GM19035 (cell line): ENCODE measurements around the gene FNBP1.
"Not testable (repeated sequence)": the region's sequence is repeated elsewhere in the genome, so short reads cannot be mapped to it uniquely, and the experiment has no call there.

Source experiments
- ATAC-seq: cut with Tn5 transposase; IDR thresholded peaks from one replicate; pipeline ENCODE4 v1.9.1; 2021; ENCODE audit not compliant: unreplicated experiment

Gene FNBP1

DNA sequence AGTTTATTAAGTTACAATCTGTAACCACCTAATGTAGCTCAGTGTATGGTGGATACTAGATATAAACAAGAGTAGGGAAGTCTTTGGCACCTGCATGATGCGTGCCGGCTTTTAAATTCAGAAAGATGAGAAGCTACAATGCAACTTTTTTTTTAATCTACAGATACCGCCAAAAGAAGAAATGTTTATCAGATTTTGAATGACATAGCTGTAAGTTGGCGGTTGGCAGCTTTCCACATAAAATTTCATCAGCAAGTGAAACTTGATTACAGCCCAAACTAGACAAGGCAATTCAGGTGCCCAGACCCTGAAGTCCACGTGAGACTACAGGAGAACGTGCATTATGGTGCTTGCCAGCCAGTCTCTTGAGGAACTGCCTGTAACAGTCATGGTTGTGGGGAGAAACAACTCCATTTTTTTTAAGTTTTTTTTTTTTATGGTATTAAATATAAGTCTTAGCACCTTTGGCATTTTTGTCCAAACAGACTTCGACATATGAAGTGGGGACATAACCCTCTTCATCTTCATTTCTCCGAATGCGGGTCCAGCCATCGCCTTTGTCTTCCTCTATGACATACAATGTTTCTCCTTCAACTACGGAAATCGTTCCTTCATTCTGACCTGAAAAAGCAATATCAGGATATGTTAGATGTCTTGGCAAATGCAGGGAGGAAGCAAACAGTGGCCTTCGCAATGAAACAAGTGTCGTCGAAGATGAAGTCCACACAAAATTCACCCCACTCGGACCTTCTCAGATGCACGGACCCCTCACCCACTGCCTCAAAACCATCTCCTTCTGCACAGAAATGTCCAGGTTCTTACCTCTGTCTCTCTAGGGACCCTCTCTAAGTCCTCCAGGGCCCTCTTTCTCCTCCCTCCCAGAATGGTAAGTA lies 147.4 kb downstream of the FNBP1 start:
- no peak for ATAC-seq

DNA sequence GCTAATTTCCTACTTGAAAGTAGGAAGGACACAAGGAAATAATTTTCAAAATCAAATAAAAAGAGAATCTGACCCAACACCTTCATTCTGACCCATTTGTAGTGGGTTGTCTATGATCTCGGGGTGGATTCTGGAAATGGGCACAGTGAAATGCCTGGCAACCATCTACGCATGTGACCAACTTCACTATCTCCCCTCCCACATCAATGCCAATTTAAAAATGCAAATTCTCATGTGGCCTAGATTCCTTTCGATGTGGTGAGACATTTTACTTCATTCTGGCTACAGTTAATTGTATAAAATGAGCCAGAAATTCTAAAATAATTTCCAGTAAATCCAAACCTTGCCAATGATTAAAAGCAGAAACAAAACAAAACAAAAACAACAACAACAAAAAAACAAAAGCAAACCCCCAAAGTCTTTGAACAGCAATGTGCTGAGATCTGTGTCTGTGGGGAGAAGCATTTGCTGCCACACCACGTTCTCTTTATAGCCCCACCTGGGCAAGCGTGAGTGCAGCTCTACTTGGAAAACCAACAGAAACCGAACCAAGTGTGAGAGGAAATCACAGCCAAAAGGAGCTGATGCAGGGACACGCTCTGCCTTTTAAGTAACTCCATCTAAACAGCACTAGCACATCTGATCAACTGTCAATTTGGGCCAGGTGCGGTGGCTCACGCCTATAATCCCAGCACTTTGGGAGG lies 148.7 kb downstream of the FNBP1 start:
- no peak for ATAC-seq

DNA sequence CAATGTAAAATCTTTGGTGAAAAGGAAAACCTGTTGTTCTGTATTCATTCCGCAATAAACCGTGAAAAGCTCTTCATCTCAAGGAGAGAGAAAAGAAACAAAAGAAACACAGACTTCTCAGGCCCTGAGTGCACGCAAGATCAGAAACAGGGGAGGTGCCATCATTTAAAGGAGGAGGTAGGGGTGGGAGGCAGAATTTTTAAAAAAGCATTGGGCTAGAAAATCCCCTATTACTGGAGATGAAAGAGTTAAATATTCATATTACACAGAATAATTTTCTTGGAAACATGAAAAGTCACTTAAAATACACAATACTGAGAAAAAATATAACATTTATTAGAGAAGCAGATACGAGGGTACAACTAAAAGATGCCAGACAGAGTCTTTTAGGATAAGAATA lies 151.4 kb downstream of the FNBP1 start:
- ATAC-seq, result no peak

DNA sequence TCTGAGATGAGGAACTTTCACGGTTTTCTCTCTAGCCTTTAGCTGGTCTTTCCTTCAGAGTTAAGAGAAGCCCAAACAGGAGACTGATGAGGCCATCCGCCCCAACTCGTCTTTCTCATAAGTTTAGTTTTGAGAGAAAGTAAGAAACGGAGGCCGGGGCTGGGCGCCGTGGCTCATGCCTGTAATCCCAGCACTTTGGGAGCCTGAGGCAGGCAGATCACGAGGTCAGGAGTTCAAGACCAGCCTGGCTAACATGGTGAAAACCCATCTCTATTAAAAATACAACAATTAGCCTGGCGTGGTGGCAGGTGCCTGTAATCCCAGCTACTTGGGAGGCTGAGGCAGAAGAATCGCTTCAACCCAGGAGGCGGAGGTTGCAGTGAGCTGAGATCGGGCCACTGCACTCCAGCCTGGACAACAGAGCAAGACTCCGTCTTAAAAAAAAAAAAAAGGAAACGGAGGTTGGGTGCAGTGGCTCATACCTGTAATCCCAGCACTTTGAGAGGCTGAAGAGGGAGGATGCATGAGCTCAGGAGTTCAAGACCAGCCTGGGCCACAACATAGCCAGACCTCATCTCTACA lies 152.2 kb downstream of the FNBP1 start:
- not testable (repeated sequence) for ATAC-seq

DNA sequence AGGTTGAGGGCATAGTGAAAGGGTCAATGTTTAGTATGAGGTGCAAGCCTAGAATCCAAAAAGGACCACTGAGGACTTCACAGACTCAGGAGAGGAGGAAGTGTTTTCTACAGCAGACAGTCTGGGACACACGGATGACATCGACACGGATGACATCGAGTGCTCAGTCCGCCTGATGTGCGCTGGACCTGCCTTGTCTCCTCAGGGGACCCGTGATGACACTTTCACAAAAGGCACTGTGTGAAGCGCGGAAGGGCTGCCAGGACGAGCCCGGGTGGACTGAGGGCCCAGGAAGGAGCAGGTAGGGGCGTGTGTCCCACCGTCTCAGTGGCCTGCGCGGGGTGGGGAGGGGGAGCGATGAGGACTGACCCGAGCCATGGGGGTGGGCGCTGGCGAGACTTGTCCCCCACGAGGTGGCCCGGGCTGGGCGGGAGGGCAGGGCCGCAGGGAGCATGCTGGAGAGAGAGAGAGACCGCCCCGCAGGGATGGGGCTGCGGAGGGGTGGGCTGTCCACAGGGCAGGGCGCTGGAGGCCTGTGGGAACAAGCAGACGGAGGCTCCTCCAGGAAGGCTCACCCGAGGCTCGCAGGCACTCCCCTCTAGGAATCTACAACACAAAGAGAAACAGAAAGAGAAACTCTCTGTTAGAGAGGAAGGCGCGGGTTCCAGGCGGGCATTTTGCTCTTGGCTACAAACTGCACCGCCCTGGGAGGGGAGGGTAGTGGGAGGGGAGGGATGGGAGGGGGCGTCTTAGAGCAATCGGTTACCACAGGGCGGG lies 152.9 kb downstream of the FNBP1 start:
- ATAC-seq, result no peak

DNA sequence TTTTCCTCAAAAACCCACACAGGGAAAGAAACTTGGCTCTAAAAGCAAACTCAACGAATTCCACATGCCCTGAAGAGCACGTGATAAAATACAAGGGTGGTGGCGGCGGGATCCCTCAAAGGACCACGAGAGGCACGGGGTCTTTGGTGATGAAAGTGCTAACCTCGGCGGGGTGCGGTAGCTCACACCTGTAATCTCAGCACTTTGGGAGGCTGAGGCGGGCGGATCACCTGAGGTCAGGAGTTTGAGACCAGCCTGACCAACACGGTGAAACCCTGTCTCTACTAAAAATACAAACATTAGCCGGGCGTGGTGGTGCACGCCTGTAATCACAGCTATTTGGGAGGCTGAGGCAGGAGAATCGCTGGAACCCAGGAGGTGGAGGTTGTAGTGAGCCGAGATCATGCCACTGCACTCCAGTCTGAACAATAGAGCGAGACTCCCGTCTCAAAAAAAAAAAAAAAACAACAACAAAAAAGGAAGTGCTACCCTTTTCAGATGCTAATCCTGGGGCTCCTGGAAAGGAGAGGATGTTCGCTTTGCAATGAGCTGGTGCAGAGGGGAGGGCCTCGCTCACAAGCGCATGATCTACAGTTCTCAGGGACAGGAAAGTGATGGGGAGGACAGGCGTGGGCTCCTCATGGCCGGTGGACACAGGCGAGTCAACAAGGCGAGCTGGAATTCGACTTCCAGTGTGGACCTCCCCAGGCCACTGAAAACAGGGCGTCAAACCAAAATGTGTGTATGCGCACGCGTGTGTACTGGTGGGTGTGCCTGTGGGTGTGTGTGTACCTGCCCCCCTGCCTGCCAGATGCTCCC lies 153.7 kb downstream of the FNBP1 start:
- no peak for ATAC-seq

DNA sequence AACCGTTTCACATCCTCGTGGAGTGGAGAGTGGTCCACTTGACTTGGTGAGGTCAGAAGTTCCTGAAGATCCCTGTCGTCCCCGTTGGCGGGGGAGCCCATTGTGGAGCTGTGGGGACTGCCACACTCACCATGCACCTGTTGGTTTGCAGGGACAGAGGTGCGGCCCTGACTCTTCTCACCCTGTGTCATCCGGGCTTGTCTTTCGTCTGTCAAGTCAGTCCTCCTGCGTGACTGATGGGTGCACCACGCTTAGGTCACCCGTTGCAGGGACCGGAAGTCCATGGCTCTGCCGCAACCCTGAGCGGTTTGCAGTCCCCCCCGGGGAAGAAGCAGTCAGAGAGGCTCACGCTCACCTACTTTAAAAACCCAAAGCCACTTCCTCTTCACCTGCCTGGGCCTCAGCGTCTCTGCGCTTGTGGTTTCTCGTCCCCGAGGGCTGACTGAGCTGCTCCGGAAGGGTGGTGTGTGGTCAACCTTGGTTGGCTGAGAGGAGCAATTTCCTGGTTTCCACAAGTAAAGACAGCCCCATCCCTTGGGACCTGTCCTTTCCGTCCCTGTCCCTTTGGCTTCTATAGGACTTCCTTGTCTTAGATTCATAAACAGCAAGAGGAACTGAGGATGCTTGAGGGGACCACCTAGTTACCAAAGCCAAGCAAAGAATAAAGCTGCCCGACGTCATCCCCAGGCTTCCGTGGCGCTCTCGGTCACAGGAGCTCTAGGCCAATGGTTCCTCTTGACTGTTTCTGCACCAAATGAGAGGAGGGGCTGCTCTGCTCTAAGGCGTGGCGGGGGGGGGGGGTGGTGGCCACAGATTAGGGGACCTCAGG lies 154.5 kb downstream of the FNBP1 start:
- peak; percentile 54 for ATAC-seq

- ATAC-seq, result no peak
Measured at GRCh38 chr9:129887334-129888292, 155.4 kb downstream of the FNBP1 start.

DNA sequence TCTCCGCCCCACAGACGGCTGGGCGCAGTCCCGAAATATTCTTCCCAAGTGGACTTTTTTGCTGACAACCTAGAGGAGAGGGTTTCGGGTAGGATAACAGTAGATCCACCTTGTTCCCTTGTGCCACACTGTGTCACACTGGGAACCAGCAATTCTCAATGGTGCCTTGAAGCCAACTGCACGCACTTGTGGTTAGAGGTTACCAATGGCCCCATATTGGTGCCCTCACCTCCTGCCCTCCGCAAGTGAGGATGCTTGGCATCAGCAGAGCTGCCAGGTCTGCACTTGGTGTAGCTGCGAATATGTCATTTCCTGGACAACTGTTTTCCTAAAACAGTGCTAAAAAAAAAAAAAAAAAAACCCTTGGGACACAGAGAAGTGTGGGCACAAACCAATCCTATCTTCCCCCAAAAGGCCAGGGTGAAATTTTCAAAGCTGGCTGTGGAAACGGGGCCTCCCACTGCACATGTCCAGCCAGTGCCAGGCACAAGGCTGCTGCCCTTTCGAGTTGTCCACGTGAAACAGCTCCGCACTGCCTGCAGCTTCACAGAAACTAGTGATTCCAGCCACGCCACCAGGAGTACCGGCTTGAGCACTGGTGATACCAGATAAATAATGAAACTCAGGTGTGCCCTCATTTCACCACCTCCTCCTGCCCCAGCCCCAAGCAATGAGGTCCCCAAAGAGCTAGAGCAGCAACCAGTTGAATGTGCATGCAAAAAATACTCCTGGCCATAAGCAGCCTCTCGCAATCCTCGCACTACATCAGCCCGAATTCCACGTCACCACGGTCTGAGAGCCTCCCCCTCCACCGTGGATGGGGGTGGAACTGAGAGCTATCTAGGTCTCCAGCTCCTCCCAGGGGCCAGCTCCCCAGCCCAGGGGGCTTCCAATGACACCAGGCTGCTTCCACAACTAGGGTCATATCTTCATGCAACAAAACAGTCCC lies 156.5 kb downstream of the FNBP1 start:
- no peak for ATAC-seq

DNA sequence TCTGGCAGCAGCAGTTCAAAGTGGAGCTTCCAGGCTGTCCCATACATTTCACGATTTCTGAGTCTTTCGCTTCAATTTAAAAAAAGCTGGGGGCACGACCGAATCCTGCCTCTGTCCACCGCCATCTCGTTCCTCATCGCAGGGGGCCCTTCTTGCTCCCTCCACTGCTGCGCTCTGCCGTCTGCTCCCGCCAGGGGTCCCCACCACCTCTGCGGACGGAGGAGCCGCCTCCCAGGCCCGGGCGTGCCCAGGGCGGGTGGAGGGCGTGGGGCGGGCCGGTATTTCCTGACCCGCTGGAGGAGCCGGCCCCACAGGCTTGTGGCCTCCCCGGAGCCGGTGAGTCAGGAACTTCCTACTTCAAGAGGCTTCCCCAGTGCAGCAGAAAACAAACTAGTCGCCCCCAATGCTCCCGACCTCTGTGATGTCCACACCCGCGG lies 157.3 kb downstream of the FNBP1 start:
- peak; percentile 32 for ATAC-seq

DNA sequence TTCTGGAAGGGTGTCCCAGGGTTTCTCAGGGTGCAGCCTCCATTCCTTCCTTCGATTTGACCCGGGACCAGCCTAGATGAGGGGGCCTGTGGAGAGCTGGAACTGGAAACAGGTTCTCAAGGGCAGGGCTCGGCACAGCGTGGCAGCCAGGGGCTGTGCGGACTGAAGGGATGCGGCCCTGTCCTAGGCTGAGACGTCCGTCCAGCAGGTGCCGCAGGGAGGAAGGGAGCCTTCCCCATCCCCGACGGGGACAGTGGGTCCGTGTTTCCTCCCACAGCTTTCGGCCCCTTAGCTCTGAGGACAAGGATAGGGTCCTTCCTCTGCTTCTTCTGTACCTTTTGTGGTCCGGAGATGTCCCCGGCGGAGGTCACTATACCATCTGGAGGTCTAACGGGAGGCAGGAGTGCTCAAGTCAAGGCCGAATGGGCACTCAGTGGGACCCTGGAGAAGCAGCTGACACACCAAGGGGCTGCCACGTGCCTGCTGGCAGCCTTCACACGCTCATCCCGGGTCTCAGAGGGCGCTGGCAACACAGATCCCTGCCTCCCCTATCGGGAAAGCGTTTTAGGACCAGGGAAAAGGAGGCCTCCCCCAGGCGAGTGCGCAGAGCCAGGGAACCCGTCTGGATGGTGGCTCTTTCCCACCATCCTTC lies 157.8 kb downstream of the FNBP1 start:
- no peak for ATAC-seq

DNA sequence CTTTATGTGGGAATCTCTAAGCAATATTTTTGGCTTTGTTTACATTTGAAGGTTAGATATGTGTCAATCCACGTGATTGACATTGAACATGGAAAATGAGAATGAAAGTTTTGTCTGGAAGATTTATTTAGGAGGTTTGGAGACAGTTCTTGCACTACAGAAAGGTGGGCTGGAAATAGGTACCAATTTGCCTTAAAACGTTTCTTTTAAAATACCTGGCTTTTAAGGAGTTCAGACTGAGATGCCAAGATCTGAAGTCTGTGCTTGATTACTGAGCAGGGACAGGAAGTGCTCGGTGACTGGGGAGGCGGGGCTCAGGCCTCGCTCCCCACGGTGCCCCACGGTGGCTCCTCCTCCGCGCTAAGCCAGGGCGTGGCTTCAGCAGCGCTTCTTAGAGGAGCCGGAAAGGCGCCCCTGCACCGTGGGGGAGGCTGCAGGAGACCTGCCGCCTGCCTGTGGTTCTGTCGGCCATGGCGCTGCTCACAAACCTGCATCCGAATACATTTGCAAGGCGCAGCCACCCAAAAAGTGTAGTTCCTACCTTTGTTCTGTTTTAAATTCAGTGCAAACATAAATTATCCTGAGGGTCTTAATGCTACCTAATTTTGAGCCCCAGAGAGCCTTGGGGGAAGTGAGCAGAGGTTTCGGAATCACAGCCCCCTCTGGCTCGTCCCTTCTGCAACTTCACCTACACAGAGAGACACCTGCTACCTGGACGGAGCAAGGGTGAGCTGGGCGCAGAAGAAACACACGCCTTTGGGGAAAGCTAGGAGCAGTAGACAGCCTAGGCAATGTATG lies 158.6 kb downstream of the FNBP1 start:
- peak; percentile 35 for ATAC-seq

DNA sequence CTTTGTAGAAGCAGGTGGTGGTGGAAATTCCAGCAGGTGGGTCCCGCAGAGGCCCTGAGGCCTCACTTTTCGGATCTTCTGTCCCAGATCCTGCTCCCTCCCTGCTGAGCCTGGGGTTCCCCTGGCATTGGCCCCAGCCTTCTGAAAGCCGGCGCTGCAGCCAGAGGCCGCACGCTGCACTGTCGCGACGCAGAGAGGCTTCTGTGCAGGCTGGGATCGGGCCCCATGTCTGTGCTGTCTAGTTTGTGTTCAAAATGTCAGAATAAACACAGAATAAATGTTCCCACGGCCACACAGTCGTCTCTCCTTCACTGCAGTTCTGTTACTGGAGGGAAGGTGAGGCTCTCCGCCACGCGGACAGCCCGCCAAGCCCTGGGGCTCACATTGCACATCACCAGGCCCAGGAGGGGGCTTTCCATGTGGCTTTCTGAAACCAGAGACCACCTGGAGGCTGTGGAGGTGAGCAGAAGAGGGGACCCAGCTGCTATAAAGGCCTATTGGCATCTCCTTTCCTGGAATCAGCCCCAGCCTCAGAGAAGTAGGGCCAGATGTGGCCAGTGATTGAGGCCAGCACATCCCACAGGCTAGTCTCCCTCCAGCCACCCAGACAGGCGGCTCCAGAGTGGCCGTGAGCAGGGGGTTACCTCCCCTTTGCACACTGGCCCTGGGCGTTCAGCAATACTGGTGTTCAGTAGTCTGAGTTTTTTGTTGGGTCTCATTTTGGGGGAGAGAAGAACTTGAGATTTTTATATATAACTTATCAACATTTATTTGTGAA lies 161.3 kb downstream of the FNBP1 start:
- no peak for ATAC-seq

DNA sequence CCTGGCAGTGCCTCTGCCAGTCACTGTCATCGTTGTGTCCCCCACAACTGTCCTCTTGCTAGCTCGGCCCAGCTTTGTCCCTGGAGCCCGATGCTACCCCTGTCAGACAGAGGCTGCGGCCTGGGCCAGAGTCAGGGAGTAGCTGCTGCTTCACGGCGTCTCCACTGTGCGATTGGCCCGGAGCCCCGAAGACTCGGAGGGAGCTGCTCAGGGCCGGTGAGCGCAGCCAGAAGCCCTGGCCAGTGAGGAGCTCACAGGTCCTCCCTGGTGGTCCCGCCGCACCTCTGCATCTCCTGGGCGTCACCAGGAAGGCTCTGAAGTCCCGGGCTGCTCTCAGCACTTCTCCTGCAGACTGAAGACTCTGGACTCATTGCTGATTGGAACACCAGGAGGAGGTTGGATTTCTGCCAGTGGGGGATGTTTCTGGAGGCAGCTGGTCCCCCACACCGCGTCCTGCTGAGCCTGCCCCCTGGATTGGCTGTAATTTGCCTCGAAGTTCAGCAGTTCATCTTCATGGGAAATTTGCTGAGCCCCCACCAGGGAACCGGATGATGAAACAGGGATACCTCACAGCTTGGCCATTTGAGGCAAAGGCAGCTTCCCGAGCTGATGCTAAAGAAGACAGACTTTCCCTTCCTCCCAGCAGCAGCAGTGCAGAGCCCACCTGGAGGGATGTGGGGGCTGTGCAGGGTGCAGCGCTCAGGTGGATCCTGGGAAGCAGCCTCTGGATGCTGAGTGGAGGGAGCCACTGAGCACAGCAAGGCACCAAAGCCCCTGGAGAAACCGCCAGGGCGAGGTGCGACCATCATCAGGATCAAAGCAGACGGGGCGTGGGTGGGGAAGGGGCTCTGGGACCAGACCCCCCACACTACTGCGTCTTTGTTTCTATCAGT lies 162.1 kb downstream of the FNBP1 start:
- no peak for ATAC-seq
